ENCODE data around the gene MFAP3L.
"Not testable (repeated sequence)": the region's sequence is repeated elsewhere in the genome, so short reads cannot be mapped to it uniquely, and the experiment has no call there.

MFAP3L gene

GRCh38 chr4:170026253-170027021 lies at the start of gene MFAP3L:
Gene MFAP3L, minus strand, starts transcription at chr4:170026395. Its CDS starts 20,518 bp downstream, at chr4:170005877.
- peak; percentile 82 for DNase-seq (ENCODE audit: low spot score)

- no peak for DNase-seq (ENCODE audit: low spot score)
These were observed 45.0 kb upstream of the MFAP3L start for GRCh38 chr4:170071196-170071595.

GRCh38 chr4:170068438-170069128 lies 42.4 kb upstream of the MFAP3L start:
- no peak for DNase-seq (ENCODE audit: low spot score)

- DNase-seq (ENCODE audit: low spot score) = no peak
These were observed 33.2 kb upstream of the MFAP3L start for GRCh38 chr4:170059421-170059820.

GRCh38 chr4:170058826-170059225 lies 32.6 kb upstream of the MFAP3L start:
- no peak for DNase-seq (ENCODE audit: low spot score)

GRCh38 chr4:170057866-170058265 lies 31.7 kb upstream of the MFAP3L start:
- DNase-seq (ENCODE audit: low spot score) = no peak

GRCh38 chr4:170052919-170053318 lies 26.7 kb upstream of the MFAP3L start:
- no peak for DNase-seq (ENCODE audit: low spot score)

- DNase-seq (ENCODE audit: low spot score) = peak; percentile 21
These were observed 25.2 kb upstream of the MFAP3L start for GRCh38 chr4:170051402-170051801.

GRCh38 chr4:170049766-170050165 lies 23.6 kb upstream of the MFAP3L start:
- no peak for DNase-seq (ENCODE audit: low spot score)

- peak; percentile 77 for DNase-seq (ENCODE audit: low spot score)
These were observed 21.7 kb upstream of the MFAP3L start for GRCh38 chr4:170047771-170048354.

- DNase-seq (ENCODE audit: low spot score) = not testable (repeated sequence)
These were observed 20.0 kb upstream of the MFAP3L start for GRCh38 chr4:170046156-170046555.

- DNase-seq (ENCODE audit: low spot score) = no peak
These were observed 14.0 kb upstream of the MFAP3L start for GRCh38 chr4:170040031-170040680.

- no peak for DNase-seq (ENCODE audit: low spot score)
These were observed 12.6 kb upstream of the MFAP3L start for GRCh38 chr4:170038769-170039168.

GRCh38 chr4:170038232-170038631 lies 12.0 kb upstream of the MFAP3L start:
- no peak for DNase-seq (ENCODE audit: low spot score)

GRCh38 chr4:170037481-170037880 lies 11.3 kb upstream of the MFAP3L start:
- no peak for DNase-seq (ENCODE audit: low spot score)

- no peak for DNase-seq (ENCODE audit: low spot score)
These were observed 9.7 kb upstream of the MFAP3L start for GRCh38 chr4:170035845-170036244.

- DNase-seq (ENCODE audit: low spot score) = no peak
These were observed 9.0 kb upstream of the MFAP3L start for GRCh38 chr4:170035231-170035630.

GRCh38 chr4:170033999-170034398 lies 7.8 kb upstream of the MFAP3L start:
- DNase-seq (ENCODE audit: low spot score) = no peak

GRCh38 chr4:170030121-170030520 lies 3.9 kb upstream of the MFAP3L start:
- DNase-seq (ENCODE audit: low spot score) = peak; percentile 4

- DNase-seq (ENCODE audit: low spot score) = peak; percentile 87
These were observed 1.1 kb upstream of the MFAP3L start for GRCh38 chr4:170027181-170027829.

- DNase-seq (ENCODE audit: low spot score) = no peak
These were observed 507 bp downstream of the MFAP3L start for GRCh38 chr4:170025523-170026252.

Data from RKO (cell line).